Measurements from ENCODE around the gene GLI1.
A peak's percentile ranks its signal among the peaks of the same experiment; 100 is the strongest.
"Not testable (repeated sequence)": the region's sequence is repeated elsewhere in the genome, so short reads cannot be mapped to it uniquely, and the experiment has no call there.

GLI1 gene

GRCh38 chr12:57441393-57441792, 18.2 kb upstream of the GLI1 start:
- DNase-seq (ENCODE audit: low read depth in 2 of 2) = not testable (repeated sequence)

GRCh38 chr12:57441846-57442427, 17.6 kb upstream of the GLI1 start:
- no peak for DNase-seq (ENCODE audit: low read depth in 2 of 2)

- DNase-seq (ENCODE audit: low read depth in 2 of 2) = not testable (repeated sequence)
These were observed 15.2 kb upstream of the GLI1 start for GRCh38 chr12:57444337-57444736.

GRCh38 chr12:57444744-57445143, 14.8 kb upstream of the GLI1 start:
- no peak for DNase-seq (ENCODE audit: low read depth in 2 of 2)

GRCh38 chr12:57446292-57446960, 13.2 kb upstream of the GLI1 start:
- no peak for DNase-seq (ENCODE audit: low read depth in 2 of 2)

GRCh38 chr12:57448669-57449068, 10.9 kb upstream of the GLI1 start:
- DNase-seq (ENCODE audit: low read depth in 2 of 2) = no peak

- DNase-seq (ENCODE audit: low read depth in 2 of 2) = no peak
These were observed 10.2 kb upstream of the GLI1 start for GRCh38 chr12:57449375-57449774.

- no peak for DNase-seq (ENCODE audit: low read depth in 2 of 2)
These were observed 9.5 kb upstream of the GLI1 start for GRCh38 chr12:57450057-57450456.

- no peak for DNase-seq (ENCODE audit: low read depth in 2 of 2)
These were observed 8.3 kb upstream of the GLI1 start for GRCh38 chr12:57451233-57451778.

GRCh38 chr12:57452181-57452936, 7.2 kb upstream of the GLI1 start:
- DNase-seq (ENCODE audit: low read depth in 2 of 2) = no peak

- DNase-seq (ENCODE audit: low read depth in 2 of 2) = no peak
These were observed 6.6 kb upstream of the GLI1 start for GRCh38 chr12:57452937-57453509.

GRCh38 chr12:57454213-57454565, 5.4 kb upstream of the GLI1 start:
- no peak for DNase-seq (ENCODE audit: low read depth in 2 of 2)

GRCh38 chr12:57454566-57455373, 4.8 kb upstream of the GLI1 start, which contains the start of gene INHBE:
TSS of gene INHBE (plus strand) at chr12:57455307. CDS start at chr12:57455537, 230 bp downstream.
- DNase-seq (ENCODE audit: low read depth in 2 of 2) = no peak

GRCh38 chr12:57455374-57456144, 4.0 kb upstream of the GLI1 start:
- no peak for DNase-seq (ENCODE audit: low read depth in 2 of 2)

GRCh38 chr12:57456145-57456700, 3.4 kb upstream of the GLI1 start:
- no peak for DNase-seq (ENCODE audit: low read depth in 2 of 2)

- DNase-seq (ENCODE audit: low read depth in 2 of 2) = no peak
These were observed 2.7 kb upstream of the GLI1 start for GRCh38 chr12:57456737-57457490.

GRCh38 chr12:57458665-57459054, 925 bp upstream of the GLI1 start:
- no peak for DNase-seq (ENCODE audit: low read depth in 2 of 2)

GRCh38 chr12:57459055-57459749, 383 bp upstream of the GLI1 start:
- DNase-seq (ENCODE audit: low read depth in 2 of 2) = peak; percentile 77 to 90

- DNase-seq (ENCODE audit: low read depth in 2 of 2) = no peak
These were observed 841 bp downstream of the GLI1 start for GRCh38 chr12:57460468-57460784.
